ENCODE measurements around the gene TXK. TPM values are rescaled to one million over a fixed set of nuclear protein-coding genes. Genes with fewer than 3 reads are reported as not detected.

The TXK gene
- total RNA-seq, 6 experiments from 2014 or later = 0.62 to 2.5 (median 1.5) TPM

DNA sequence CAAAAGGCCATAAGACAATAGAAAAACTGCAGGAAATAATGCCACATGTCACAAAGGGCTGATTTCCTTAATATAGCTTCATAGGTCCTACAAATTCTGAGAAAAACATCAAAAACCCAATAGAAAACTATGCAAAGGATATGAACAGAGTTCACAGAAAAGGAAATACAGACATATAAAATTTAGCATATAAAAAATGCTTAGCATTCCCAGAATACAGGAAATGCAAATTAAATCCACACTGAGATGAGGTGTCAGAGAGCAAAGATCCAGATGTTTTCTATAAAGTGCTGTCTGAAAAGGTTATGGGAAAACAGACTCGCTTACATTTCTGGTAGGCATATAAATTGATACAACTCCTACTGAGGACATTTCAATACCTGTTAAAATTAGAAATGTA lies 33.8 kb downstream of the TXK start:
- no peak for ATAC-seq
- H3K27me3 ChIP-seq = no peaks in the 10 kb centered on the region
- no peak for DNase-seq
- no peaks in the 10 kb centered on the region for H3K9me3 ChIP-seq
- intact Hi-C loops (cut with DNase I) = no loop called here
- H3K4me3 ChIP-seq = no peak overlapping the region
- no peak overlapping the region for H3K27ac ChIP-seq
- WGBS (ENCODE audit: insufficient coverage, low coverage, low lambda C conversion rate, missing lambda C conversion rate) = 100% methylated on average over 1 of the region's 1 CpG
- TF ChIP-seq, protein P1, sequence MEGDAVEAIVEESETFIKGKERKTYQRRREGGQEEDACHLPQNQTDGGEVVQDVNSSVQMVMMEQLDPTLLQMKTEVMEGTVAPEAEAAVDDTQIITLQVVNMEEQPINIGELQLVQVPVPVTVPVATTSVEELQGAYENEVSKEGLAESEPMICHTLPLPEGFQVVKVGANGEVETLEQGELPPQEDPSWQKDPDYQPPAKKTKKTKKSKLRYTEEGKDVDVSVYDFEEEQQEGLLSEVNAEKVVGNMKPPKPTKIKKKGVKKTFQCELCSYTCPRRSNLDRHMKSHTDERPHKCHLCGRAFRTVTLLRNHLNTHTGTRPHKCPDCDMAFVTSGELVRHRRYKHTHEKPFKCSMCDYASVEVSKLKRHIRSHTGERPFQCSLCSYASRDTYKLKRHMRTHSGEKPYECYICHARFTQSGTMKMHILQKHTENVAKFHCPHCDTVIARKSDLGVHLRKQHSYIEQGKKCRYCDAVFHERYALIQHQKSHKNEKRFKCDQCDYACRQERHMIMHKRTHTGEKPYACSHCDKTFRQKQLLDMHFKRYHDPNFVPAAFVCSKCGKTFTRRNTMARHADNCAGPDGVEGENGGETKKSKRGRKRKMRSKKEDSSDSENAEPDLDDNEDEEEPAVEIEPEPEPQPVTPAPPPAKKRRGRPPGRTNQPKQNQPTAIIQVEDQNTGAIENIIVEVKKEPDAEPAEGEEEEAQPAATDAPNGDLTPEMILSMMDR (IDR thresholded peaks at IDR 0.05) = no peak
- TF ChIP-seq POLR2A (IDR thresholded peaks at IDR 0.05) = no peak
- no peaks in the 10 kb centered on the region for H3K36me3 ChIP-seq
- no peaks in the 10 kb centered on the region for H3K4me1 ChIP-seq

DNA sequence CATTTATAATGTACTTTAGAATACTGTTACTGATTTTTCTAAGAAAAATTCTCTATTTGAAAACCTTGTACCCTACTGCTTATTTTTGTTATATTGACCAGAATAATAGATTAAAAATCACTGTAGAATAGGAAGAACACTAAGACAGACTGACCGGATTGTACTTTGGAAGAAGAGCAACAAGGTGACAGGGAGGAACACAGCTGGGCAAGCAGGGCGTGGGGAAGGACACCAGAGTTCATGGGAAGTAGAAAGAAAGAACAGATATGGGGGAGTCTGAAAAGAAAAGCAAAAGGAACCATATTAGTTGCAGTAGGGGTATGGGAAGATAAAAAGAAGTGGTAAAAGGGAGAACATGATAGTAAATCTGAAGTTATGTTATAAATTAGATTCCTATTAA lies 38.6 kb downstream of the TXK start:
- DNase-seq (no peak), ATAC-seq (no peak)
- 48% methylated on average over 2 of the region's 2 CpGs for WGBS (ENCODE audit: insufficient coverage, low coverage, low lambda C conversion rate, missing lambda C conversion rate)
- Histone ChIP-seq H3K36me3 (no peaks in the 10 kb centered on the region), H3K27me3 (no peaks in the 10 kb centered on the region), H3K4me3 (no peak overlapping the region), H3K4me1 (no peaks in the 10 kb centered on the region), H3K9me3 (no peaks in the 10 kb centered on the region), H3K27ac (no peak overlapping the region)
- intact Hi-C loops (cut with DNase I) = no loop called here
- TF ChIP-seq POLR2A (IDR thresholded peaks at IDR 0.05) = no peak
- TF ChIP-seq, protein P1 (IDR thresholded peaks at IDR 0.05) = no peak

DNA sequence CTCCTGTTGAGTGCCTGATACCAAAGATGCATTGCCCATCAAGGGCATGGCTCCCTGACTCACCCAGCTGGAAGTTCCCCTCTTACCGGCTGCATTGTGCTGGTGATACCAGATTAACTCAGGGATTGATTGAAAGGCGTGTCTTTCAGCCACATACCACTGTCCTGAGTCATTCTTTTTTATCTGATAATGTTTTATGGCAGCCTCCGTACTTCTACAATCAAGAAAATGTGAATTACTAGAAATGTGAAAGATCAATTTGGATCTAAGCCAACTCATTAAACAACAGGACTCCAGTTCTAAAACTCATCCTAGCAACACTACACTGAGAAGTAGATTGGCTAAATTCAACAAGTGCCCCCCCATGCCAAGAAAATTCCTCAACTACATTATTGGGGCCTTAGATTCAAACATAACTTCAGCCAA lies 40.0 kb downstream of the TXK start:
- WGBS (ENCODE audit: insufficient coverage, low coverage, low lambda C conversion rate, missing lambda C conversion rate) = 30% methylated on average over 3 of the region's 3 CpGs
- Histone ChIP-seq H3K27me3 (no peaks in the 10 kb centered on the region), H3K36me3 (no peaks in the 10 kb centered on the region), H3K27ac (no peak overlapping the region), H3K4me3 (no peak overlapping the region), H3K4me1 (no peaks in the 10 kb centered on the region), H3K9me3 (no peaks in the 10 kb centered on the region)
- ATAC-seq (peak in 1 of 4 donors; percentile 98), DNase-seq (no peak)
- TF ChIP-seq POLR2A (IDR thresholded peaks at IDR 0.05) = no peak
- TF ChIP-seq, protein P1 (IDR thresholded peaks at IDR 0.05) = no peak
- intact Hi-C loops (cut with DNase I) = no loop called here

DNA sequence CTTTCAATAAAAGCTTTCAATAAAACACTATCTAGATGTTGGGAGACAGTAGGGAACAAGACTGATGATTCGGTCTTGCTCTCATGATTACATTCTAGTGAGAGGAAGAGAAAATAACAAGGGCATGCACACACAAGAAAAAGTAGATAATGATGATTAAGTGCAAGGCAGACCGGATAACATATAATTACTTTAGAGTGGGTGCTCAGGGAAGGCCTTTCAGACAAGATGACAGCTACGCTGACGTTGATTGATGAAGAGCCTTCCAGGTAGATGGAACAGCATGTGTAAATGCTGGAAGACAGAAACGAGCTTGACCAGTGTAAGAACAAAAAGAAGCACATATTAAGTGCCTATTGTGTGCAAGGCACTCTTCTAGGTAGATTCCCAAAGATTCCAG lies 43.4 kb downstream of the TXK start:
- H3K27me3 ChIP-seq = no peaks in the 10 kb centered on the region
- no peak for ATAC-seq
- DNase-seq = no peak
- no peak overlapping the region for H3K27ac ChIP-seq
- H3K4me1 ChIP-seq = no peaks in the 10 kb centered on the region
- no peaks in the 10 kb centered on the region for H3K36me3 ChIP-seq
- no peak overlapping the region for H3K4me3 ChIP-seq
- TF ChIP-seq, protein P1 (IDR thresholded peaks at IDR 0.05) = no peak
- no peak for TF ChIP-seq POLR2A (IDR thresholded peaks at IDR 0.05)
- intact Hi-C loops (cut with DNase I) = no loop called here
- WGBS (ENCODE audit: insufficient coverage, low coverage, low lambda C conversion rate, missing lambda C conversion rate) = 68% methylated on average over 5 of the region's 5 CpGs
- H3K9me3 ChIP-seq = no peaks in the 10 kb centered on the region

Measured in right lobe of liver (tissue), 6 donors.